IMR-90 (cell line): ENCODE results near the gene TEAD2. TPM values are rescaled to one million over a fixed set of nuclear protein-coding genes. Genes with fewer than 3 reads are reported as not detected.
A peak's percentile ranks its signal among the peaks of the same experiment; 100 is the strongest.

Source experiments
- ATAC-seq: fragments of 200-7000 bp; cut with Tn5 transposase; 2 replicates; pipeline ENCODE4 v1.9.1; 2020; ENCODE audit warnings: low read depth, mild to moderate bottlenecking, moderate library complexity
- BruUV-seq: library from RNA; stranded (reverse); fragments of 400-500 nt; replicated peaks from 2 replicates; lab custom pipeline; 2021; lab: Mats Ljungman, UMichigan
- CTCF ChIA-PET: fragments of 300-600 bp; formaldehyde crosslinking; extraction: SDS; loops from one replicate; lab custom pipeline; 2021; ENCODE audit warnings: antibody characterized with exemption; lab: Yijun Ruan, JAX
- POLR2A ChIA-PET: fragments of 300-600 bp; sonication (Branson Sonifier 250); formaldehyde crosslinking; loops from one replicate; lab custom pipeline; 2022; ENCODE audit warnings: antibody characterized with exemption; ENCODE audit not compliant: unreplicated experiment; lab: Charles Lee
- DNase-seq: peaks from one replicate; pipeline ENCODE4 v3.0.0; 2013
- H2AFZ ChIP-seq: replicated peaks from 2 replicates; pipeline ENCODE3; 2013; ENCODE audit warnings: low read length, mild to moderate bottlenecking; ENCODE audit not compliant: poor library complexity
- H2AK5ac ChIP-seq: 2 replicates; pipeline ENCODE4 v1.6.1; 2013; ENCODE audit warnings: low read depth, low read length, inconsistent platforms
- H2AK9ac ChIP-seq: replicated peaks from 2 replicates; pipeline ENCODE3; 2013; ENCODE audit warnings: mild to moderate bottlenecking, low read depth, low read length, moderate library complexity; ENCODE audit not compliant: poor library complexity
- H2BK120ac ChIP-seq: 2 replicates; pipeline ENCODE4 v1.6.1; 2013; ENCODE audit warnings: low read depth, low read length, inconsistent platforms
- H2BK15ac ChIP-seq: 3 replicates; pipeline ENCODE4 v1.6.1; 2013; ENCODE audit warnings: low read depth, low read length, inconsistent platforms
- H2BK20ac ChIP-seq: 2 replicates; pipeline ENCODE4 v1.6.1; 2013; ENCODE audit warnings: low read depth, mild to moderate bottlenecking, inconsistent platforms, low read length, moderate library complexity
- H2BK5ac ChIP-seq: 2 replicates; pipeline ENCODE4 v1.6.1; 2013; ENCODE audit warnings: mild to moderate bottlenecking, low read depth, low read length, inconsistent platforms; ENCODE audit not compliant: poor library complexity, severe bottlenecking
- H3K14ac ChIP-seq: replicated peaks from 2 replicates; pipeline ENCODE4 v1.6.1; 2013; ENCODE audit warnings: low read depth, low read length, inconsistent platforms
- H3K18ac ChIP-seq: 2 replicates; pipeline ENCODE4 v1.6.1; 2013; ENCODE audit warnings: low read depth, low read length, control low read depth
- H3K23ac ChIP-seq: 2 replicates; pipeline ENCODE4 v1.6.1; 2013; ENCODE audit warnings: low read depth, low read length, inconsistent platforms
- H3K27ac ChIP-seq: 2 replicates; pipeline ENCODE4 v1.5.1; 2013; ENCODE audit warnings: mild to moderate bottlenecking, control low read depth, low read length; ENCODE audit not compliant: insufficient read depth
- H3K27me3 ChIP-seq: 2 replicates; pipeline ENCODE4 v1.6.1; 2013; ENCODE audit warnings: low read length; ENCODE audit not compliant: control insufficient read depth, insufficient read depth
- H3K36me3 ChIP-seq: 2 replicates; pipeline ENCODE4 v1.6.1; 2013; ENCODE audit warnings: low read length, mixed read lengths; ENCODE audit not compliant: control insufficient read depth, insufficient read depth
- H3K4ac ChIP-seq: 2 replicates; pipeline ENCODE4 v1.6.1; 2013; ENCODE audit warnings: low read depth, low read length, inconsistent platforms
- H3K4me1 ChIP-seq: 2 replicates; pipeline ENCODE4 v1.6.1; 2013; ENCODE audit warnings: low read length, mixed read lengths; ENCODE audit not compliant: control insufficient read depth, insufficient read depth
- H3K4me2 ChIP-seq: 2 replicates; pipeline ENCODE4 v1.6.1; 2013; ENCODE audit warnings: low read depth, mild to moderate bottlenecking, control low read depth, low read length, moderate library complexity
- H3K4me3 ChIP-seq: 2 replicates; pipeline ENCODE4 v1.5.1; 2013; ENCODE audit warnings: low read depth, mild to moderate bottlenecking, control low read depth, low read length, moderate library complexity; ENCODE audit not compliant: insufficient read depth
- H3K56ac ChIP-seq: 2 replicates; pipeline ENCODE4 v1.6.1; 2013; ENCODE audit warnings: low read length, inconsistent platforms; ENCODE audit not compliant: insufficient read depth; ENCODE audit errors: extremely low read depth
- H3K79me1 ChIP-seq, 2 experiments: 2 replicates each; pipeline ENCODE4 v1.6.1; 2013; ENCODE audit warnings: low read length in 2 of 2, inconsistent platforms in 1 of 2, low read depth in 1 of 2
- H3K9ac ChIP-seq: 2 replicates; pipeline ENCODE4 v1.6.1; 2013; ENCODE audit warnings: low read depth, low read length, control low read depth
- H3K9me1 ChIP-seq: 2 replicates; pipeline ENCODE4 v1.6.1; 2013; ENCODE audit warnings: low read length, inconsistent platforms; ENCODE audit not compliant: insufficient read depth
- H3K9me3 ChIP-seq: 2 replicates; pipeline ENCODE4 v1.6.1; 2013; ENCODE audit warnings: low read length; ENCODE audit not compliant: control insufficient read depth, insufficient read depth
- H4K20me1 ChIP-seq: 2 replicates; pipeline ENCODE4 v1.6.1; 2013; ENCODE audit warnings: low read length, inconsistent platforms; ENCODE audit not compliant: insufficient read depth
- H4K5ac ChIP-seq: 2 replicates; pipeline ENCODE4 v1.6.1; 2013; ENCODE audit warnings: mild to moderate bottlenecking, low read depth, low read length, control low read depth
- H4K8ac ChIP-seq, 2 experiments: 2 replicates each; pipeline ENCODE4 v1.6.1; 2013; ENCODE audit warnings: low read depth in 2 of 2, low read length in 2 of 2, control low read depth in 1 of 2, inconsistent platforms in 1 of 2
- H4K91ac ChIP-seq: 2 replicates; pipeline ENCODE4 v1.6.1; 2013; ENCODE audit warnings: low read depth, low read length, inconsistent platforms; ENCODE audit not compliant: insufficient read depth
- BHLHE40 ChIP-seq: fragments of 150-350 bp; IDR thresholded peaks from 2 replicates; pipeline ENCODE4 v1.6.1; 2016; ENCODE audit warnings: mild to moderate bottlenecking, low read depth, low read length
- CTCF ChIP-seq: conservative IDR thresholded peaks from 2 replicates; pipeline ENCODE4 v1.5.1; 2012; ENCODE audit warnings: mild to moderate bottlenecking, low read depth, low read length, improper control_type of control experiment
- MAZ ChIP-seq: IDR thresholded peaks from 2 replicates; pipeline ENCODE4 v1.6.1; 2012; ENCODE audit warnings: low read depth, mild to moderate bottlenecking, low read length, improper control_type of control experiment, moderate library complexity, borderline replicate concordance
- RAD21 ChIP-seq: IDR thresholded peaks from 2 replicates; pipeline ENCODE4 v1.6.1; 2012; ENCODE audit warnings: low read length, improper control_type of control experiment
- RFX5 ChIP-seq: IDR thresholded peaks from 2 replicates; pipeline ENCODE4 v1.8.0; 2012; ENCODE audit warnings: low read depth, mild to moderate bottlenecking, low read length, moderate library complexity
- SMC3 ChIP-seq: fragments of 150-350 bp; IDR thresholded peaks from 2 replicates; pipeline ENCODE4 v1.6.1; 2016; ENCODE audit warnings: low read depth, mild to moderate bottlenecking, antibody characterized with exemption, low read length, moderate library complexity
- WGBS, 2 experiments: methylation state at CpG; one replicate each; pipeline versions ENCODE4 v1.1.5 to v1.1.7; 2013; ENCODE audit warnings: missing lambda C conversion rate in 2 of 2; ENCODE audit not compliant: insufficient read length in 1 of 2; ENCODE audit errors: extremely low coverage in 2 of 2; 5-methylcytosine and 5-hydroxymethylcytosine counted together
- dilution Hi-C: fragments of 300-500 bp; cut with HindIII; formaldehyde crosslinking; loops from one replicate; pipeline ENCODE4 v1.14.3; 2018; ENCODE audit warnings: low sequenced_read_pairs; ENCODE audit not compliant: unreplicated experiment
- in situ Hi-C: fragments of 300-500 bp; cut with MboI; formaldehyde crosslinking; loops from 3 replicates; pipeline ENCODE4 v1.14.3; 2019; ENCODE audit warnings: low sequenced_read_pairs, inconsistent platforms, mixed read lengths
- intact Hi-C: fragments of 100-400 bp; cut with micrococcal nuclease; formaldehyde crosslinking; loops from 2 replicates; pipeline ENCODE4 v1.10.0; 2022
- polyA plus RNA-seq, 3 experiments: library from polyadenylated mRNA; depleted of rRNA; stranded (reverse); fragments of >200 nt; gene quantifications; 2 replicates each; pipeline ENCODE4 v1.2.3, GENCODE V29; 2012; ENCODE audit warnings: low replicate concordance in 1 of 3
- total RNA-seq: library from RNA; depleted of rRNA; stranded (reverse); fragments of >200 nt; gene quantifications from 2 replicates; pipeline ENCODE4 v1.2.3, GENCODE V29; 2012

The TEAD2 gene
- total and polyA plus RNA-seq, 2 of the 4 experiments (the other 2 are of a cell fraction) = 30.8 to 33.6 TPM

- Histone ChIP-seq H4K5ac (no peak overlapping the region), H3K9me3 (no peaks in the 10 kb centered on the region), H3K4me3 (no peak overlapping the region), H4K91ac (no peak overlapping the region), H3K23ac (no peak overlapping the region), H2BK120ac (no peak overlapping the region), H2BK15ac (no peak overlapping the region), H3K56ac (no peak overlapping the region), H2BK5ac (no peak overlapping the region), H2BK20ac (no peak overlapping the region), H2AFZ (peak overlapping the region; percentile 76), H2AK5ac (no peak overlapping the region; the same call in 1 of the 2 replicates), H3K79me1 (no peaks in the 10 kb centered on the region), H3K36me3 (no peaks in the 10 kb centered on the region), H2AK9ac (peak overlapping the region; percentile 37), H3K9me1 (no peaks in the 10 kb centered on the region), H4K20me1 (no peaks in the 10 kb centered on the region), H4K8ac (no peak overlapping the region), H3K18ac (no peak overlapping the region), H3K27ac (no peak overlapping the region), H3K4ac (no peak overlapping the region), H3K14ac (no peak overlapping the region), H3K27me3 (peaks cover 46% of the 10 kb centered on the region), H3K4me1 (no peaks in the 10 kb centered on the region), H3K4me2 (no peak overlapping the region), H3K9ac (no peak overlapping the region)
- ATAC-seq (peak; percentile 97), DNase-seq (peak; percentile 60)
- dilution Hi-C loops = no loop called here
- intact Hi-C loops = loop anchor here (1.0 kb wide), 1 partner anchor 52 kb away; no protein-coding TSS in a partner anchor
- ChIA-PET POLR2A (no interaction called here), CTCF (interaction anchor here (0.6 to 1.4 kb wide), 6 partner anchors 17 to 180 kb away, joined by 3 to 5 read pairs (median 4); no protein-coding TSS in a partner anchor)
- WGBS, 2 experiments = 45% methylated on average over 4 of the region's 14 CpGs; no CpG with 5 or more reads in 1 of the 2 experiments
- in situ Hi-C loops = loop anchor here (10.0 kb wide), 1 partner anchor 53 kb away; the partner anchor contains the start of gene SLC17A7
- BruUV-seq = no TSS peak
- TF ChIP-seq RAD21 (peak; percentile 92), CTCF (peak; percentile 87), RFX5 (no peak), BHLHE40 (no peak), SMC3 (peak; percentile 77), MAZ (no peak)
Measured at GRCh38 chr19:49391581-49392399, 29.6 kb upstream of the TEAD2 start.
